ENCODE results near the gene BPIFB2. TPM values are rescaled to one million over a fixed set of nuclear protein-coding genes. Genes with fewer than 3 reads are reported as not detected.
"Not testable (repeated sequence)": the region's sequence is repeated elsewhere in the genome, so short reads cannot be mapped to it uniquely, and the experiment has no call there.

The BPIFB2 gene
- polyA plus RNA-seq, 1 donor = not detected

- 71% methylated on average over 1 of the region's 6 CpGs for whole genome bisulfite sequencing (ENCODE audit: insufficient coverage, low lambda C conversion rate)
- Histone ChIP-seq H3K4me3 (ENCODE audit: low read length) (no peak overlapping the region), H3K27ac (ENCODE audit: low read length) (no peak overlapping the region), H3K27me3 (ENCODE audit: control insufficient read depth, insufficient read depth, low read length) (no peaks in the 10 kb centered on the region), H3K36me3 (ENCODE audit: control insufficient read depth, insufficient read depth, low read length) (no peaks in the 10 kb centered on the region), H3K9me3 (ENCODE audit: control insufficient read depth, low read depth, low read length) (no peaks in the 10 kb centered on the region), H3K4me1 (ENCODE audit: control insufficient read depth, insufficient read depth, low read length) (no peaks in the 10 kb centered on the region)
- DNase-seq = no peak
These were observed 35.8 kb upstream of the BPIFB2 start for GRCh38 chr20:32971703-32972161.

GRCh38 chr20:32972181-32973076 is 35.1 kb upstream of the BPIFB2 start:
- H3K4me3 ChIP-seq (ENCODE audit: low read length) = no peak overlapping the region
- DNase-seq = peak in 1 of 2 donors; percentile 29
- H3K4me1 ChIP-seq (ENCODE audit: control insufficient read depth, insufficient read depth, low read length) = no peaks in the 10 kb centered on the region
- H3K9me3 ChIP-seq (ENCODE audit: control insufficient read depth, low read depth, low read length) = no peaks in the 10 kb centered on the region
- no peaks in the 10 kb centered on the region for H3K36me3 ChIP-seq (ENCODE audit: control insufficient read depth, insufficient read depth, low read length)
- WGBS (ENCODE audit: insufficient coverage, low lambda C conversion rate) = no CpG with 5 or more reads among the region's 13 CpGs
- no peaks in the 10 kb centered on the region for H3K27me3 ChIP-seq (ENCODE audit: control insufficient read depth, insufficient read depth, low read length)
- H3K27ac ChIP-seq (ENCODE audit: low read length) = no peak overlapping the region

- Histone ChIP-seq H3K9me3 (ENCODE audit: control insufficient read depth, low read depth, low read length) (no peaks in the 10 kb centered on the region), H3K27ac (ENCODE audit: low read length) (no peak overlapping the region), H3K4me1 (ENCODE audit: control insufficient read depth, insufficient read depth, low read length) (no peaks in the 10 kb centered on the region), H3K36me3 (ENCODE audit: control insufficient read depth, insufficient read depth, low read length) (no peaks in the 10 kb centered on the region), H3K4me3 (ENCODE audit: low read length) (no peak overlapping the region), H3K27me3 (ENCODE audit: control insufficient read depth, insufficient read depth, low read length) (no peaks in the 10 kb centered on the region)
- DNase-seq = no peak
- WGBS (ENCODE audit: insufficient coverage, low lambda C conversion rate) = no CpG with 5 or more reads among the region's 10 CpGs
These were observed 34.3 kb upstream of the BPIFB2 start for GRCh38 chr20:32973077-32973717.

- not testable (repeated sequence) for H3K4me1 ChIP-seq (ENCODE audit: control insufficient read depth, insufficient read depth, low read length); H3K36me3 ChIP-seq (ENCODE audit: control insufficient read depth, insufficient read depth, low read length); H3K27ac ChIP-seq (ENCODE audit: low read length); H3K27me3 ChIP-seq (ENCODE audit: control insufficient read depth, insufficient read depth, low read length); DNase-seq; H3K4me3 ChIP-seq (ENCODE audit: low read length); H3K9me3 ChIP-seq (ENCODE audit: control insufficient read depth, low read depth, low read length)
- no CpG with 5 or more reads among the region's 9 CpGs for whole genome bisulfite sequencing (ENCODE audit: insufficient coverage, low lambda C conversion rate)
These were observed 33.1 kb upstream of the BPIFB2 start for GRCh38 chr20:32974204-32975064.

- H3K4me1 ChIP-seq (ENCODE audit: control insufficient read depth, insufficient read depth, low read length); H3K9me3 ChIP-seq (ENCODE audit: control insufficient read depth, low read depth, low read length); H3K27ac ChIP-seq (ENCODE audit: low read length); DNase-seq; H3K36me3 ChIP-seq (ENCODE audit: control insufficient read depth, insufficient read depth, low read length); H3K4me3 ChIP-seq (ENCODE audit: low read length); H3K27me3 ChIP-seq (ENCODE audit: control insufficient read depth, insufficient read depth, low read length): not testable (repeated sequence)
- no CpG with 5 or more reads among the region's 4 CpGs for WGBS (ENCODE audit: insufficient coverage, low lambda C conversion rate)
These were observed 32.4 kb upstream of the BPIFB2 start for GRCh38 chr20:32975121-32975520.

GRCh38 chr20:32975698-32976674 is 31.5 kb upstream of the BPIFB2 start:
- WGBS (ENCODE audit: insufficient coverage, low lambda C conversion rate) = no CpG with 5 or more reads among the region's 15 CpGs
- Histone ChIP-seq H3K4me1 (ENCODE audit: control insufficient read depth, insufficient read depth, low read length) (no peaks in the 10 kb centered on the region), H3K4me3 (ENCODE audit: low read length) (no peak overlapping the region), H3K27me3 (ENCODE audit: control insufficient read depth, insufficient read depth, low read length) (no peaks in the 10 kb centered on the region), H3K27ac (ENCODE audit: low read length) (no peak overlapping the region), H3K36me3 (ENCODE audit: control insufficient read depth, insufficient read depth, low read length) (no peaks in the 10 kb centered on the region), H3K9me3 (ENCODE audit: control insufficient read depth, low read depth, low read length) (no peaks in the 10 kb centered on the region)
- DNase-seq = no peak

GRCh38 chr20:32976746-32977145 is 30.8 kb upstream of the BPIFB2 start:
- Histone ChIP-seq H3K36me3 (ENCODE audit: control insufficient read depth, insufficient read depth, low read length) (no peaks in the 10 kb centered on the region), H3K27me3 (ENCODE audit: control insufficient read depth, insufficient read depth, low read length) (no peaks in the 10 kb centered on the region), H3K4me1 (ENCODE audit: control insufficient read depth, insufficient read depth, low read length) (no peaks in the 10 kb centered on the region), H3K9me3 (ENCODE audit: control insufficient read depth, low read depth, low read length) (no peaks in the 10 kb centered on the region), H3K27ac (ENCODE audit: low read length) (no peak overlapping the region), H3K4me3 (ENCODE audit: low read length) (no peak overlapping the region)
- 58% methylated on average over 2 of the region's 6 CpGs for WGBS (ENCODE audit: insufficient coverage, low lambda C conversion rate)
- DNase-seq = no peak

- no peak overlapping the region for H3K4me3 ChIP-seq (ENCODE audit: low read length)
- no peaks in the 10 kb centered on the region for H3K36me3 ChIP-seq (ENCODE audit: control insufficient read depth, insufficient read depth, low read length)
- H3K9me3 ChIP-seq (ENCODE audit: control insufficient read depth, low read depth, low read length) = no peaks in the 10 kb centered on the region
- WGBS (ENCODE audit: insufficient coverage, low lambda C conversion rate) = no CpG with 5 or more reads among the region's 13 CpGs
- no peaks in the 10 kb centered on the region for H3K4me1 ChIP-seq (ENCODE audit: control insufficient read depth, insufficient read depth, low read length)
- no peaks in the 10 kb centered on the region for H3K27me3 ChIP-seq (ENCODE audit: control insufficient read depth, insufficient read depth, low read length)
- DNase-seq = no peak
- no peak overlapping the region for H3K27ac ChIP-seq (ENCODE audit: low read length)
These were observed 30.1 kb upstream of the BPIFB2 start for GRCh38 chr20:32977281-32978008.

GRCh38 chr20:32978009-32978335 is 29.5 kb upstream of the BPIFB2 start:
- H3K4me1 ChIP-seq (ENCODE audit: control insufficient read depth, insufficient read depth, low read length) = no peaks in the 10 kb centered on the region
- no peaks in the 10 kb centered on the region for H3K36me3 ChIP-seq (ENCODE audit: control insufficient read depth, insufficient read depth, low read length)
- H3K27ac ChIP-seq (ENCODE audit: low read length) = no peak overlapping the region
- no peak overlapping the region for H3K4me3 ChIP-seq (ENCODE audit: low read length)
- no peak for DNase-seq
- H3K9me3 ChIP-seq (ENCODE audit: control insufficient read depth, low read depth, low read length) = no peaks in the 10 kb centered on the region
- no peaks in the 10 kb centered on the region for H3K27me3 ChIP-seq (ENCODE audit: control insufficient read depth, insufficient read depth, low read length)
- no CpG with 5 or more reads among the region's 7 CpGs for whole genome bisulfite sequencing (ENCODE audit: insufficient coverage, low lambda C conversion rate)
